Vagina (tissue), 2 donors: Measurements from ENCODE around the gene SELENON. TPM values are rescaled to one million over a fixed set of nuclear protein-coding genes. Genes with fewer than 3 reads are reported as not detected.

Experiments used
- DNase-seq, 2 donors: peaks; one replicate each; pipeline ENCODE4 v3.0.0-alpha.2; 2017; ENCODE audit errors: extremely low spot score in 2 of 2
- H3K27ac ChIP-seq: fragments of 200-600 bp; sonication (generic); one replicate; pipeline ENCODE4 v1.5.1; 2019
- H3K27me3 ChIP-seq: fragments of 200-600 bp; sonication (generic); one replicate; pipeline ENCODE4 v1.5.1; 2019
- H3K36me3 ChIP-seq, 2 donors: fragments of 200-600 bp; sonication (generic); one replicate each; pipeline ENCODE4 v1.5.1; 2017 to 2019
- H3K4me1 ChIP-seq: fragments of 200-600 bp; sonication (generic); one replicate; pipeline ENCODE4 v1.5.1; 2019
- H3K4me3 ChIP-seq, 2 donors: fragments of 200-600 bp; sonication (generic); 1 replicate in 1 of 2; 2 replicates in 1 of 2; pipeline ENCODE4 v1.5.1; 2016 to 2019
- H3K9me3 ChIP-seq: fragments of 200-600 bp; sonication (generic); one replicate; pipeline ENCODE4 v1.5.1; 2019
- POLR2A ChIP-seq, 2 donors: fragments of 450-650 bp; IDR thresholded peaks; one replicate each; pipeline ENCODE4 v1.6.1; 2017; ENCODE audit warnings: antibody characterized with exemption in 2 of 2, mild to moderate bottlenecking in 2 of 2, moderate library complexity in 2 of 2
- POLR2AphosphoS5 ChIP-seq, 2 donors: sonication (generic); formaldehyde crosslinking; IDR thresholded peaks; one replicate each; pipeline ENCODE4 v1.9.0; 2017; ENCODE audit warnings: antibody characterized with exemption in 2 of 2, mild to moderate bottlenecking in 2 of 2, low read depth in 1 of 2; ENCODE audit not compliant: insufficient read depth in 1 of 2
- intact Hi-C: fragments of 100-400 bp; cut with DNase I; formaldehyde crosslinking; loops from one replicate; pipeline ENCODE4 v1.15.1; 2023
- total RNA-seq: library from RNA; depleted of rRNA; stranded (reverse); fragments of >200 nt; gene quantifications from one replicate; pipeline ENCODE4 v1.2.3, GENCODE V29; 2016
- TF ChIP-seq, protein P1 (sequence below), 3 experiments: fragments of 450-650 bp in 2 of 3; fragments of 200-600 bp in 1 of 3; sonication (generic) in 1 of 3; IDR thresholded peaks; one replicate each; pipeline ENCODE4 v1.5.1; 2017 to 2019; ENCODE audit warnings: antibody characterized with exemption in 3 of 3, mild to moderate bottlenecking in 2 of 3, moderate library complexity in 2 of 3

The SELENON gene
- total RNA-seq, 1 donor from 2014 or later = 39.0 TPM

DNA sequence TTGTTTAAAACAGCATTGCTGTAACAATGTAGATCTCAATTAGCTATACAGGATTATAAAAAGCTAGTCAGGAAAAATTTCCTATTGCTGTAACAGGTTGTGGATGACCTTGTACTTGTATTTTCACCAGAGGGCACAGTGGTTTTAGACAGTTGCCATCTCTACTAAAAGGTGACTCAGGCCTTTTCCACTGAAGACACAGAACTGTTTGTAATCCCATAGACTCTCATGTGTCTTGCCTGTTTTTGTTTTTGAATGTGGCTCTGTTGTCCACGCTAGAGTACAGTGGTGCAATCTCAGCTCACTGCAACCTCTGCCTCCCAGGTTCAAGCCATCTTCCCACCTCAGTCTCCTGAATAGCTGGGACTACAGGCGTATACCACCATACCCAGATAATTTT is 25.6 kb downstream of the SELENON start:
- Histone ChIP-seq H3K4me3 (no peak overlapping the region), H3K27ac (no peak overlapping the region), H3K4me1 (peaks cover 21% of the 10 kb centered on the region), H3K36me3 (peaks cover 5 to 48% of the 10 kb centered on the region in 2 donors), H3K27me3 (no peaks in the 10 kb centered on the region), H3K9me3 (no peaks in the 10 kb centered on the region)
- no peak for DNase-seq
- TF ChIP-seq, protein P1, sequence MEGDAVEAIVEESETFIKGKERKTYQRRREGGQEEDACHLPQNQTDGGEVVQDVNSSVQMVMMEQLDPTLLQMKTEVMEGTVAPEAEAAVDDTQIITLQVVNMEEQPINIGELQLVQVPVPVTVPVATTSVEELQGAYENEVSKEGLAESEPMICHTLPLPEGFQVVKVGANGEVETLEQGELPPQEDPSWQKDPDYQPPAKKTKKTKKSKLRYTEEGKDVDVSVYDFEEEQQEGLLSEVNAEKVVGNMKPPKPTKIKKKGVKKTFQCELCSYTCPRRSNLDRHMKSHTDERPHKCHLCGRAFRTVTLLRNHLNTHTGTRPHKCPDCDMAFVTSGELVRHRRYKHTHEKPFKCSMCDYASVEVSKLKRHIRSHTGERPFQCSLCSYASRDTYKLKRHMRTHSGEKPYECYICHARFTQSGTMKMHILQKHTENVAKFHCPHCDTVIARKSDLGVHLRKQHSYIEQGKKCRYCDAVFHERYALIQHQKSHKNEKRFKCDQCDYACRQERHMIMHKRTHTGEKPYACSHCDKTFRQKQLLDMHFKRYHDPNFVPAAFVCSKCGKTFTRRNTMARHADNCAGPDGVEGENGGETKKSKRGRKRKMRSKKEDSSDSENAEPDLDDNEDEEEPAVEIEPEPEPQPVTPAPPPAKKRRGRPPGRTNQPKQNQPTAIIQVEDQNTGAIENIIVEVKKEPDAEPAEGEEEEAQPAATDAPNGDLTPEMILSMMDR (IDR thresholded peaks at IDR 0.05) = no peak
- TF ChIP-seq POLR2AphosphoS5 (IDR thresholded peaks at IDR 0.05; ENCODE audit: insufficient read depth in 1 of 2, low read depth in 1 of 2) = no peak
- no peak for TF ChIP-seq POLR2A (IDR thresholded peaks at IDR 0.05)
- intact Hi-C loops = no loop called here

DNA sequence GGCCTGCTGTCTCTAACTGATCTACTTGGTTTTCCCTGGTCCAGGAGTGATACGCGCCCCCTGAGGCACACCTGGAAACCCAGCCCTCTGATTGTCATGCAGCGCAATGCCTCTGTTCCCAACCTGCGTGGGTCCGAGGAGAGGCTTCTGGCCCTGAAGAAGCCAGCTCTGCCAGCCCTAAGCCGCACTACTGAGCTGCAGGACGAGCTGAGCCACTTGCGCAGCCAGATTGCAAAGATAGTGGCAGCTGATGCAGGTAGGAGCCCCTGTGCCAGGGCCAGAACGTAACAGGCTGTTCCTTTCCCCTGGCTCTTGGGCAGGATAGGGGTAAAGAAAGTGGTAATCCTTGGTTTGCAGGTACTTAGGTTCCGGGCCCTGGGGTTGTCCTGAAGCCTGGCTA is 26.6 kb downstream of the SELENON start:
- H3K27me3 ChIP-seq = no peaks in the 10 kb centered on the region
- TF ChIP-seq POLR2AphosphoS5 (IDR thresholded peaks at IDR 0.05; ENCODE audit: insufficient read depth in 1 of 2, low read depth in 1 of 2) (no peak), POLR2A (IDR thresholded peaks at IDR 0.05) (no peak)
- TF ChIP-seq, protein P1 (IDR thresholded peaks at IDR 0.05) = no peak
- H3K4me1 ChIP-seq = peaks cover 11% of the 10 kb centered on the region
- no peak for DNase-seq
- H3K4me3 ChIP-seq = no peak overlapping the region
- no peaks in the 10 kb centered on the region for H3K9me3 ChIP-seq
- intact Hi-C loops = no loop called here
- no peak overlapping the region for H3K27ac ChIP-seq
- peaks cover 5 to 57% of the 10 kb centered on the region in 2 donors for H3K36me3 ChIP-seq

DNA sequence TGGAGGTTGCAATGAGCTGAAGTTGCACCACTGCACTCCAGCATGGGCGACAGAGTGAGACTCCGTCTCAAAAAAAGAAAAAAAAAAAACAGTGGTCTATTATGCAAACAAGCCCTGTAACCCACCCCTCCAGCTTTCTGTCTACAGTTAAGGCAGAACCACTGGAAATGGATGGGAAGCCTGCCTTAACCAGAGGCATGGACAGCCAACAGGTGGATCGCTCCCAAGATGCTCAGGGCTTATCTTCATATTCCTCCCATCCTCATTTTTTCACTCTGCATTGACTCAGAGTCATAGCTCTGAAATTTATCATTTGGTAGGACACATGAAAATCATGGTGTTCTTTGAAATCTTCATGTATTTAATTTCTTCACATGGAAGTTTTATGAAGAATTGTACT is 28.5 kb downstream of the SELENON start:
- intact Hi-C loops = no loop called here
- TF ChIP-seq POLR2A (IDR thresholded peaks at IDR 0.05) (no peak), POLR2AphosphoS5 (IDR thresholded peaks at IDR 0.05; ENCODE audit: insufficient read depth in 1 of 2, low read depth in 1 of 2) (no peak)
- TF ChIP-seq, protein P1 (IDR thresholded peaks at IDR 0.05) = no peak
- DNase-seq = no peak
- Histone ChIP-seq H3K36me3 (peaks cover 5 to 77% of the 10 kb centered on the region in 2 donors), H3K4me3 (no peak overlapping the region), H3K4me1 (no peaks in the 10 kb centered on the region), H3K27me3 (no peaks in the 10 kb centered on the region), H3K9me3 (no peaks in the 10 kb centered on the region), H3K27ac (no peak overlapping the region)

DNA sequence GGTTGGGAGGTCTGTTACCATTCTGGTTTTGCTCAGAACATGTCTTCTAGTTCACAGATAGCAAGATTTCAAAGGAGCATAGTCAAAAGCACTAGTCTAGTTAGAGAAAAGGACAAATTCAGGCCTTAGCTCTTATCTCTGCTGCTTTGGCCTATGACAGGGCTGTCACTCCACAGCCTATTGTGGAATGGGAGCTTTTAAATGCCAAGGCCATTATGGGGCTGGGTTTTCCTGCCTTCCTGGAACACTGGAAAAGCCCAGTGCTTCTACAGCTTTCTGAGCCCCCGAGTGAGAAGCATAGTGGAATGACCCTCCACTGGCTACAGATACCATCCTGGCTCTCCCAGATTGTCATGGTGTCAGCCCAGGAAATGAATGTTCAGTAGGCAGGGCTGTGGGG is 29.1 kb downstream of the SELENON start:
- intact Hi-C loops = no loop called here
- H3K4me3 ChIP-seq = no peak overlapping the region
- no peak overlapping the region for H3K27ac ChIP-seq
- peaks cover 5 to 81% of the 10 kb centered on the region in 2 donors for H3K36me3 ChIP-seq
- DNase-seq = no peak
- TF ChIP-seq POLR2AphosphoS5 (IDR thresholded peaks at IDR 0.05; ENCODE audit: insufficient read depth in 1 of 2, low read depth in 1 of 2) = no peak
- TF ChIP-seq, protein P1 (IDR thresholded peaks at IDR 0.05) = no peak
- no peak for TF ChIP-seq POLR2A (IDR thresholded peaks at IDR 0.05)
- H3K27me3 ChIP-seq = no peaks in the 10 kb centered on the region
- H3K4me1 ChIP-seq = no peaks in the 10 kb centered on the region
- H3K9me3 ChIP-seq = no peaks in the 10 kb centered on the region

DNA sequence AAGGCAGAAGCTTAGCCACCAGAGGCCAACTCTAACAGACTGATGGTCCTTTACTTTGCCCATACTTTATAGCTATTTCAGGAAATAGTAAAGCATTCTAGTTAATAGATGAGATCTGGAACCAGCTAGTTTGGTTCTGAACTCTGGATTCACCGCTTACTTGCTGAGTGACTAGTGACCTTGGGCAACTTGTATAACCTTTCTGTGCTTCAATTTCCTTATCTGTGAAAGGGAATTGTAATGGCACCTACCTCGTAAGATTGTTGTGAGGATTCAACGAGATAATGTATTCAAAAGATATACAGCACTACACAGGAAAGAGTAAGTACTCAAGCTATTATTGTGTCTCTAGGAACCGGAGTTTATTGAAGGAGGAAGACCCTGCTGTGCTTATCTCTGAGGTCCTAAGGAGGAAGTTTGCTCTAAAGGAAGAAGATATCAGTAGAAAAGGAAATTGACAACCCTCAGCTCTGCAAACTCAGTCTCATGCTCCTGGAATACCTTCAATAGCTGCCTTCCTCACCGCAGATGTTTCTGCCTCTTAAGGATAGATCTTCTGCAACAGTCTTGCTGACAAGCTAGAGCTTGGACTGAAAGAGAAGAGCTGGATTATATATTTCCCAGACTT is 31.7 kb downstream of the SELENON start:
- DNase-seq = no peak
- H3K9me3 ChIP-seq = no peaks in the 10 kb centered on the region
- intact Hi-C loops = no loop called here
- TF ChIP-seq POLR2A (IDR thresholded peaks at IDR 0.05) (no peak), POLR2AphosphoS5 (IDR thresholded peaks at IDR 0.05; ENCODE audit: insufficient read depth in 1 of 2, low read depth in 1 of 2) (no peak)
- TF ChIP-seq, protein P1 (IDR thresholded peaks at IDR 0.05) = no peak
- H3K27me3 ChIP-seq = no peaks in the 10 kb centered on the region
- peaks cover 5 to 70% of the 10 kb centered on the region in 2 donors for H3K36me3 ChIP-seq
- H3K4me3 ChIP-seq = no peak overlapping the region
- no peak overlapping the region for H3K27ac ChIP-seq
- no peaks in the 10 kb centered on the region for H3K4me1 ChIP-seq
